Tibial nerve (tissue), 4 donors: Measurements from ENCODE around the gene LAMB4. TPM values are rescaled to one million over a fixed set of nuclear protein-coding genes. Genes with fewer than 3 reads are reported as not detected.

Source experiments
- DNase-seq, 2 donors: peaks; one replicate each; pipeline ENCODE4 v3.0.0-alpha.2; 2019; ENCODE audit warnings: low spot score in 2 of 2
- H3K27ac ChIP-seq, 4 donors: fragments of 200-600 bp; sonication (generic) in 3 of 4; one replicate each; pipeline ENCODE4 v1.5.1; 2017 to 2019; ENCODE audit warnings: mild to moderate bottlenecking in 1 of 4
- H3K27me3 ChIP-seq, 2 donors: fragments of 200-600 bp; sonication (generic) in 1 of 2; one replicate each; pipeline versions ENCODE4 v1.5.1 to v1.6.0; 2017 to 2019
- H3K36me3 ChIP-seq, 3 donors: fragments of 200-600 bp; sonication (generic); one replicate each; pipeline ENCODE4 v1.5.1; 2018 to 2019
- H3K4me1 ChIP-seq, 4 donors: fragments of 200-600 bp; sonication (generic) in 3 of 4; one replicate each; pipeline ENCODE4 v1.5.1; 2017 to 2019
- H3K4me3 ChIP-seq, 4 donors: fragments of 200-600 bp; sonication (generic) in 3 of 4; one replicate each; pipeline ENCODE4 v1.5.1; 2017 to 2019; ENCODE audit warnings: mild to moderate bottlenecking in 1 of 4, moderate library complexity in 1 of 4
- H3K9me3 ChIP-seq, 4 donors: fragments of 200-600 bp; sonication (generic) in 3 of 4; one replicate each; pipeline ENCODE4 v1.5.1; 2017 to 2019
- EP300 ChIP-seq, 2 donors: sonication (generic); formaldehyde crosslinking; IDR thresholded peaks; one replicate each; pipeline ENCODE4 v1.6.1; 2017; ENCODE audit warnings: antibody characterized with exemption in 2 of 2, mild to moderate bottlenecking in 1 of 2
- POLR2A ChIP-seq, 2 donors: fragments of 450-650 bp; IDR thresholded peaks; one replicate each; pipeline ENCODE4 v1.6.1; 2017; ENCODE audit warnings: antibody characterized with exemption in 2 of 2, mild to moderate bottlenecking in 2 of 2, moderate library complexity in 2 of 2
- WGBS, 2 donors: methylation state at CpG; one replicate each; pipeline ENCODE4 v1.1.5; 2018; 5-methylcytosine and 5-hydroxymethylcytosine counted together
- total RNA-seq, 4 donors: library from RNA; depleted of rRNA; stranded (reverse); fragments of >200 nt; gene quantifications; one replicate each; pipeline ENCODE4 v1.1.0, GENCODE V29; 2016
- TF ChIP-seq, protein P1 (sequence below), 5 experiments: fragments of 200-600 bp in 3 of 5; fragments of 450-650 bp in 2 of 5; sonication (generic) in 3 of 5; IDR thresholded peaks; one replicate each; pipeline ENCODE4 v1.5.1; 2016 to 2019; ENCODE audit warnings: antibody characterized with exemption in 5 of 5, mild to moderate bottlenecking in 3 of 5, moderate library complexity in 2 of 5

The LAMB4 gene
- total RNA-seq, 4 donors from 2014 or later = 0.22 to 1.2 (median 0.42) TPM; not detected in 1

DNA sequence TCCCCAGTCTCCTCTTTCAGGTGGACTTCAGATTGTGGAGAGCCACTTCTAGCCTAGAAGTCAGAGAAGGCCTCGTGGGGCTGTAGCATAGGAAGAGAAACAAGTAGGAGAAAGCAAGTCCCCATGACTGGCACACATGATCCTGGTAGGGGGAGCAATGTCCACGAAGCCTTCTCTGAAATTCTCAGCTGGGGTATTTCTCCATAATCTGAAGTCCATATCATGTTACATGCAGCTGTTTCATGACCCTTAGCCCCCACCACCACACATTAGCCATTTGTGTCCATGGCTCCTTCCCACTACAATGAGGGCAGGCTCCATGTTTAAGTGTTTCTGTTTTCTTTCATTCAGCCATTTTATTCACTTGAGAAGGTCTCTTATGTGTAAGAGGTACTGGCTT is 43.2 kb downstream of the LAMB4 start:
- no peaks in the 10 kb centered on the region for H3K36me3 ChIP-seq
- DNase-seq = no peak
- TF ChIP-seq EP300 (IDR thresholded peaks at IDR 0.05) (no peak), POLR2A (IDR thresholded peaks at IDR 0.05) (no peak)
- TF ChIP-seq, protein P1, sequence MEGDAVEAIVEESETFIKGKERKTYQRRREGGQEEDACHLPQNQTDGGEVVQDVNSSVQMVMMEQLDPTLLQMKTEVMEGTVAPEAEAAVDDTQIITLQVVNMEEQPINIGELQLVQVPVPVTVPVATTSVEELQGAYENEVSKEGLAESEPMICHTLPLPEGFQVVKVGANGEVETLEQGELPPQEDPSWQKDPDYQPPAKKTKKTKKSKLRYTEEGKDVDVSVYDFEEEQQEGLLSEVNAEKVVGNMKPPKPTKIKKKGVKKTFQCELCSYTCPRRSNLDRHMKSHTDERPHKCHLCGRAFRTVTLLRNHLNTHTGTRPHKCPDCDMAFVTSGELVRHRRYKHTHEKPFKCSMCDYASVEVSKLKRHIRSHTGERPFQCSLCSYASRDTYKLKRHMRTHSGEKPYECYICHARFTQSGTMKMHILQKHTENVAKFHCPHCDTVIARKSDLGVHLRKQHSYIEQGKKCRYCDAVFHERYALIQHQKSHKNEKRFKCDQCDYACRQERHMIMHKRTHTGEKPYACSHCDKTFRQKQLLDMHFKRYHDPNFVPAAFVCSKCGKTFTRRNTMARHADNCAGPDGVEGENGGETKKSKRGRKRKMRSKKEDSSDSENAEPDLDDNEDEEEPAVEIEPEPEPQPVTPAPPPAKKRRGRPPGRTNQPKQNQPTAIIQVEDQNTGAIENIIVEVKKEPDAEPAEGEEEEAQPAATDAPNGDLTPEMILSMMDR (IDR thresholded peaks at IDR 0.05) = no peak
- H3K27me3 ChIP-seq = no peaks in the 10 kb centered on the region
- no peak overlapping the region for H3K4me3 ChIP-seq
- no peak overlapping the region for H3K27ac ChIP-seq
- H3K4me1 ChIP-seq = no peaks in the 10 kb centered on the region
- WGBS, 2 donors = 82 to 85% methylated on average over 2 of the region's 2 CpGs
- no peaks in the 10 kb centered on the region for H3K9me3 ChIP-seq

DNA sequence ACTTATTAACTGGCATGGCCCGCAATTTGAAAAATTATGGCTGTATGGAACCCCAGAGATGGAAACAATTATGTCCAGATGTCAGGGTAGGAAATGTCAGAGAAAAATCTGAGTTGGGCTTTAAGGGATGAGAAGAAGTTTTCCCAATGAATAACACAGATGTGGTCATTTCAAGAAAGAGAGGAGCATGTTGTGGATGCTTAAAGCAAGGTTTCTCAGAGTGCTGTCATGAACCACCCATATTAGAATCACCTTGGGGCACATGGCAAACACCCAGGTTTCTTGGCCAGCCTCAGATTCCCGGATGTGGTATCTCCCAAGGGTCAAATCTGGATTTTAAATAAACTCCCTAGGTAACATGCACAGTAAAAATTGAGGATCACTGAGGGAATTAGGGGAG is 43.6 kb downstream of the LAMB4 start:
- Histone ChIP-seq H3K27me3 (no peaks in the 10 kb centered on the region), H3K4me3 (no peak overlapping the region), H3K4me1 (no peaks in the 10 kb centered on the region), H3K36me3 (no peaks in the 10 kb centered on the region), H3K9me3 (peaks cover 0 to 3% (median 1%) of the 10 kb centered on the region in 4 donors), H3K27ac (no peak overlapping the region)
- 67 to 73% methylated on average over 2 of the region's 2 CpGs for WGBS, 2 donors
- TF ChIP-seq POLR2A (IDR thresholded peaks at IDR 0.05) = no peak
- TF ChIP-seq, protein P1 (IDR thresholded peaks at IDR 0.05) = no peak
- no peak for TF ChIP-seq EP300 (IDR thresholded peaks at IDR 0.05)
- no peak for DNase-seq

- no peak for TF ChIP-seq POLR2A (IDR thresholded peaks at IDR 0.05)
- no peak for TF ChIP-seq EP300 (IDR thresholded peaks at IDR 0.05)
- TF ChIP-seq, protein P1 (IDR thresholded peaks at IDR 0.05) = no peak
- peaks cover 0 to 9% (median 1%) of the 10 kb centered on the region in 4 donors for H3K9me3 ChIP-seq
- WGBS, 2 donors = 94 to 100% methylated on average over 1 of the region's 1 CpG
- H3K27ac ChIP-seq = no peak overlapping the region
- DNase-seq = no peak
- H3K4me3 ChIP-seq = no peak overlapping the region
- no peaks in the 10 kb centered on the region for H3K36me3 ChIP-seq
- H3K4me1 ChIP-seq = no peaks in the 10 kb centered on the region
- H3K27me3 ChIP-seq = no peaks in the 10 kb centered on the region
Measured at GRCh38 chr7:108083980-108084379, 46.2 kb downstream of the LAMB4 start.

GRCh38 chr7:108079648-108080591 is 50.2 kb downstream of the LAMB4 start:
- Histone ChIP-seq H3K4me1 (no peaks in the 10 kb centered on the region), H3K4me3 (no peak overlapping the region), H3K27me3 (no peaks in the 10 kb centered on the region), H3K36me3 (no peaks in the 10 kb centered on the region), H3K27ac (no peak overlapping the region), H3K9me3 (peaks cover 0 to 9% (median 1%) of the 10 kb centered on the region in 4 donors)
- TF ChIP-seq EP300 (IDR thresholded peaks at IDR 0.05) (no peak), POLR2A (IDR thresholded peaks at IDR 0.05) (no peak)
- TF ChIP-seq, protein P1 (IDR thresholded peaks at IDR 0.05) = no peak
- WGBS, 2 donors = 71 to 74% methylated on average over 9 of the region's 9 CpGs
- DNase-seq = no peak

GRCh38 chr7:108079276-108079647 is 50.9 kb downstream of the LAMB4 start:
- Histone ChIP-seq H3K27me3 (no peaks in the 10 kb centered on the region), H3K4me3 (no peak overlapping the region), H3K36me3 (no peaks in the 10 kb centered on the region), H3K4me1 (no peaks in the 10 kb centered on the region), H3K9me3 (peaks cover 0 to 9% (median 1%) of the 10 kb centered on the region in 4 donors), H3K27ac (no peak overlapping the region)
- 85% methylated on average over 1 of the region's 1 CpG for WGBS, 2 donors
- TF ChIP-seq, protein P1 (IDR thresholded peaks at IDR 0.05) = no peak
- TF ChIP-seq EP300 (IDR thresholded peaks at IDR 0.05) = no peak
- TF ChIP-seq POLR2A (IDR thresholded peaks at IDR 0.05) = no peak
- DNase-seq = no peak
